Left renal cortex interstitium (tissue), 4 donors: ENCODE results near the gene ACLY. TPM values are rescaled to one million over a fixed set of nuclear protein-coding genes. Genes with fewer than 3 reads are reported as not detected.
"Not testable (repeated sequence)": the region's sequence is repeated elsewhere in the genome, so short reads cannot be mapped to it uniquely, and the experiment has no call there.

Source experiments
- DNase-seq, 4 donors: peaks; one replicate each; pipeline ENCODE4 v3.0.0-alpha.2; 2013; ENCODE audit warnings: low read depth in 4 of 4, low spot score in 2 of 4, missing footprints in 1 of 4
- polyA plus RNA-seq, 4 donors: library from polyadenylated mRNA; unstranded; fragments of 120-200 nt; gene quantifications; one replicate each; pipeline ENCODE4 v1.2.1, GENCODE V29; 2013; ENCODE audit not compliant: insufficient read length in 4 of 4

The ACLY gene
- polyA plus RNA-seq, 4 donors, result 84.7 to 90.6 (median 86.7) TPM

DNA sequence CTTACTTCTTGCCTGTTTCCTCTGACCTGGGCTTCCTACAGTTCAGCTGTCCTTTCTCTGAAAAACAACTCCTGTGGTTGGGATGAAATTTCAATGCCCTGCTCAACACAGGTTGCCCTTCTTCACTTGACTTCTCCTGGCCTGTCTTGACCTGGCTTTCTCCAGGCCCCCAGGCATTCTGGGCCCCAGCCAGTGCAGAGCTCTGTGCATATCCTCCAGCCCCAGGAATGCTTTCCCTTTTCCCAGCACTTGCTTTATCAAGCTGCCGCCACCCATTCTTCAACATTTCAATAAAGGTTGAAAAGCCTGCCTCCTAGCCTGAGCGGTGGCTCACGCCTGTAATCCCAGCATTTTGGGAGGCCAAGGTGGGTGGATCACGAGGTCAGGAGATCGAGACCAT is 22.4 kb upstream of the ACLY start:
- DNase-seq, result no peak

GRCh38 chr17:41939693-41940090 is 20.9 kb upstream of the ACLY start:
- no peak for DNase-seq

DNA sequence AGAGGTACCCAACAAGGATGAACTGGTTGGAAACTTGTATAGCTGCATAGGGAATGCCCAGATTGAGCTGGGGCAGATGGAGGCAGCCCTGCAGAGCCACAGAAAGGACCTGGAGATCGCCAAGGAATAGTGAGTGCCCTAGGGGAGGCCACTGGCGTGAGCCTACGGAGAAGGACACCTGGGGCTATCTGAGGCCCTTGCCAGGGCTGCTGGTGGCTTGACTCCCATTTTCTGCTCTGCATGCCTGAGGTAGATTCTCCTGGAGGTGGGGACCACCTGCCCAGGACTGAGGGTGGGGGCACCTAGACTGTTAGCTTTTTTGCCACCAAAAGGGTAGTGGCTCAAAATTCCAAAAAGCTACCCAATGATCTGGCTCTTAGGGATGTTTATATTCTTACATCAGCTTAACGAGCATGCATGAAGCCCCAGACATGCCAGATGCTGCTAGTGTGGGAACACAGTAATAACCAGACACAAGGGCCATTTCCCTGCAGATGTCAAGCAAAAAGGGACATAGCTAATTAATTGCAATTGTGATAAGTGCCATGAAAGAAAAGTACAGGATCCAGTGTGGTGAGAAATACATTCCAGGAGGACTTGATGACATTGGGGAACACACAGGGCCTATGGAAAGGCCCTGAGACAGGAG is 20.4 kb upstream of the ACLY start:
- DNase-seq, result no peak

GRCh38 chr17:41937970-41938954 is 19.5 kb upstream of the ACLY start:
- no peak for DNase-seq

GRCh38 chr17:41935641-41936040 is 16.9 kb upstream of the ACLY start:
- DNase-seq, result no peak

GRCh38 chr17:41932816-41933389 is 14.2 kb upstream of the ACLY start:
- no peak for DNase-seq

GRCh38 chr17:41931715-41932114 is 13.0 kb upstream of the ACLY start:
- not testable (repeated sequence) for DNase-seq

DNA sequence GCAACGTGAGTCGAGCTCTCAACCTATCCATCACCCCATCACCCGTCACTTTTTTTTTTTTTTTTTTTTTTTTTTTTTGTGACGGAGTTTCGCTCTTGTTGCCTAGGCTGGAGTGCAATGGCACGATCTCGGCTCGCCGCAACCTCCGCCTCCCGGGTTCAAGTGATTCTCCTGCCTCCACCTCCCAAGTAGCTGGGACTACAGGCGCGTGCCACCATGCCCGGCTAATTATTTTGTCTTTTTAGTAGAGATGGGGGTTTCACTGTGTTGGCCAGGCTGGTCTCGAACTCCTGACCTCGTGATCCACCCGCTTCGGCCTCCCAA is 12.0 kb upstream of the ACLY start:
- DNase-seq, result not testable (repeated sequence)

DNA sequence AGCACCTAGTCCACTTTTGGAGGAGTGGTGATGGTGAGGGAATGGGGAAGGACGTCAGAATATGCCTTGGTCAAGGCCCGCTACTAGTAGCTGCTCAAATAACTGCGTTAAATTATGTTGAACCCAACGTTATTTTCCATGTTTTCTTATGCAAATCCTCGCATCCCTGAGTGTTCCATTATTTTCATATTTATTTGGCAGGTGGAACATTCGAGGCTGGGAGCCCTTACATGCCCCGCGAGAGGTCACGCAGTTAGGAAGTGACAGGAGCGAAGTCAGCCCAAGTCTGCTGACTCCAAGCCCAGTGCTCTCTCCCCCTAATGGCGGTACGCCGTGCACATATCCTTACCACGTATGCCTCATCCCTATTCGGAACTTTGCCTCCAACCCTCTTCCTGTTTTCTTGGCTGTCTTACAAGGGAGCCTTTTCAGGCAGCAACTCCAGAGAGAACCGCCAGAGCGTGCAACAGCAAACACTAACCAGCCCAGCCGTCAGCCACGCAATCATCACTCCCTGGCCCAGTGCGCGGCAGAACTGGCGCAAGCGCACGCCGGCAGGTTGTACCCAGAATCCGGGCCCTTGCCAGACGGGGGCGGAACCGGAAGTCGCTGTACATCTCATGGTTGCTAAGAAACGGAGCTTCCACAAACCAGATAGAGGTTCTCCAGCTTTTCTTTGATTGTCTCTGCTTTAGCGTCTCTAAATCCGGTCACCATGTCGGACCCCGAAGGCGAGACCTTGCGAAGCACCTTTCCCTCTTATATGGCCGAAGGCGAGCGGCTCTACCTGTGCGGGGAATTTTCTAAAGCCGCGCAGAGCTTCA is 11.5 kb upstream of the ACLY start, which contains the start of gene ODAD4:
Gene ODAD4, plus strand, starts transcription at position 609 of the 824 bp plus-strand sequence. Its CDS starts 107 bp downstream, at position 716.
- DNase-seq, result peak; percentile 82 to 94 (median 87)

GRCh38 chr17:41928693-41929251 is 10.0 kb upstream of the ACLY start:
- no peak for DNase-seq

GRCh38 chr17:41925991-41926590 is 7.3 kb upstream of the ACLY start:
- DNase-seq, result no peak

- no peak for DNase-seq
These were observed 1.8 kb upstream of the ACLY start for GRCh38 chr17:41920580-41920955.

DNA sequence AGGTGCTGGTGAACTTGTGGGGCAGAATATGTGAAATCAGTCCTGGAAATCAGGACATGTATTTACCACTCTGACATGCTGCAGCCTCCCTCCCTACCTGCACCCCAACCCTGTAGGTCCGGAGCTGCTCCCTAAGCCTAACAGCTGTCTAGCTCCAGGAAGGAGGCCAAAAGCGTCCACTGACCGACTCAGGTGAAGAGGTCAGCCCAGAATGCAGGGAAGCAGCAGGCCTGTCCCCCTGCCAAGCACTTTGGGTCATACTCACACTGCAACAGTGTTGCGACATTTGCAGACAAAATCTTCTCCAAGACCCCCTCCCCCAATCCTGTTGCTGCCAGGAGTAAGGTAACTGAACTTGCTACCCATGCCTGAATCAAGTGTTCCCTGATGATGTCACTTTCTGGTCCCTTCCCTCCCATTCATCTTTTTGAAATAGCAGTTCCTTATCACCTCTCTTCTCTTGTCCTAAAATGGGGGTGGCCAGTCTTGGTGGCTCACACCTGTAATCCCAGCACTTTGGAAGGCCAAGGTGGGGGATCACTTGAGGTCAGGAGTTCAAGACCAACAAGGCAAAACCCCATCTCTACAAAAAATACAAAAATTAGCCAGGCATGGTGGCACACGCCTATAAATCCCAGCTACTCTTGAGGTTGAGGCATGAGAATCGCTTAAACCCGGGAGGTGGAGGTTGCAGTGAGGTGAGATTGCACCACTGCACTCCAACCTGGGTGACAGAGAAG is 1.3 kb upstream of the ACLY start:
- no peak for DNase-seq

DNA sequence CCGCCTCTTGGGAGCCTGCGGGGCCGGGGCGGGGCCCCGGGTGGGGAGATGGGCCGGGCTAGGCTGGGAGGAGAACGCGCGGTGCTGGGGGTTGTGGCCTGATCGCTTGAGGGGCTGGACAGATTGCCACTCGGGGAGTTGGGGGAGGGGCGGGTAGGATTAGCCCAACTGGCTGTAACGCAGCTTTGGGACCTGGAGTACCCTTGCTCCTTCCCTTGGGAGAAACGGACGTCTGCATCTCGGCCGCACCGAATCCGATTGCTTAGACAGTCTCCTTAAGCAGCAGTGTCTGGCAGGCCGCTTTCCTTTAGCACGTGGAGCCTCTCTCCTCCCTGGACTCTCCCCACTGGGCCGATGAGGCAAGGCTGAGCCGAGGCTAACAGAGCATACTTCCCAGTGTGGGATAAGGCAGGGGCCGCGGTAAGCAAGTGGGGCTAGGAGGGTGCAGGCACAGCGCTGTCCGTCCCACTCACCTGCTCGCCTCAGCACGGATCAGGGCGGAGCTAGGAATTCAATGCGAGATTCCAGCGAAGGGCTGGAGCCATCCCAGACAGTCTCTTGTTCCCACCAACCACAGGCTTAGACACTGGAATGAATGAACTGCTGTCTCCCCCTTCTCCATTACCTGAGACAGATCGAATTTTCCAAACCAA is 540 bp upstream of the ACLY start:
- no peak for DNase-seq

DNA sequence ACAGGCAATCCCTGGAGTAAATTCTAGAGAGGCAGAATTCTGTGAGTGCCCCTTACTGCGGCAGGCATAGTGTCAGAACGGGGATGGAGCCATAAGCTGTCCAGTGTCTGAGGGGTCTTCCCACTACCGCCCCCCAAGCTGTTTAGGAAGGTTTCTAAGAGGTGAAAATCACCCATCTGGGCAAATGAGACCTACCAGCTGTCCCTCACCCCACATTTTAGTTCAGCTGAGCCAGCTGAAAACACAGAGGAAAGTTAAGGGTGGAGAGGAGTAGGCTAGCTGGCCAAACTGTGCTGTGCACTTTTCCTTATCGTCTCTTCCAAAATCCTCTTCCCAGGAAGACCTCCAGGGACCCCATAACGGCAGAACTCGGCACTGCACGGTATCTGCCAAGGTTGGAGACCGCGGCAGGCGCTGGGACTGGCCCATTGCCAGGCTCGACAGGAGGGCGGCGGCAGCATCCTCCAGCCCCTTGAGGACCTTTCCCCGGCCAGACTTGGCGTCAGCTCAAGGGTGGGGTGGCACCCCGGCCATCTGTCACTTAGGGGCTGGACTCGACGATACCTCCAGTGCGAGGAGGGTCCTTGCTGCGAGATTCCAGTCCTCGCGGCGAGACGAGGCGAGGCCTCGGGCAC is 955 bp downstream of the ACLY start:
- no peak for DNase-seq

- no peak for DNase-seq
These were observed 1.6 kb downstream of the ACLY start for GRCh38 chr17:41917192-41917591.

GRCh38 chr17:41915566-41915965 is 3.2 kb downstream of the ACLY start:
- no peak for DNase-seq

DNA sequence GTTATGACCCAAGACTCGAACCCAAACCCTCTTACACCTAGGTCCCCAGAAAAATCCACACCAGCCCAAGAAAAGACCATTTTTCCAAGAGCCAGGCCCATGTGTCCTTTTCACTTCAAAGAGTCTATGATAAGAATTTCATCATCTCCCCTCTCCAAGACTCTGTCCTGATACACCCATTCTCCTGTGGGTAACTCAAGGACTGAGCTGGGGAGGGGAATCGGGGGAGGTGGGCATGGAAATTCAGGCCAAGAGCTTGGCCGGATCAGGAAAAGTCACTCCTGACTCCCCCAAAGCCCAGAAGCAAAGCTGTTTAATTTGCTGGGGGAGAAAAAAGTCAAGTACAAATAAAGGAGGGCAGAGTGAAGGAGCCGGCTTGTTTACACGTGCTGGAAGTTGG is 3.7 kb downstream of the ACLY start:
- DNase-seq, result no peak
